ENCODE measurements around the gene ELOVL1.

ELOVL1 gene

DNA sequence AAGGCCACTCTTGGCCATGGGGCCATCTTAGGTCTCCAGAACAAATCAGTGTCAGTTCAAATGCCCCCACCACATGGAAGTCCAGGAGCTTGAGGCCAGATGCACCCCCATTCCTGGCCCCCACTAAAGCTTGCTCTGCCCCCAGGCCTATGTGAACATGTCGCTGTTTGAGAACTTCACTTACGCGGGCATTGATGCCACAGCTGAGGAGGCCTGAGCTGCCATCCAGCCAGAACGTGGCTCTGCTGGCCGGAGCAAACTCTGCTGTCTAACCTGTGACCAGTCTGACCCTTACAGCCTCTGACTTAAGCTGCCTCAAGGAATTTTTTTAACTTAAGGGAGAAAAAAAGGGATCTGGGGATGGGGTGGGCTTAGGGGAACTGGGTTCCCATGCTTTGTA, 45.3 kb downstream of the ELOVL1 start:
- no peak for DNase-seq

- DNase-seq = no peak
Measured at GRCh38 chr1:43321331-43321891, 46.4 kb downstream of the ELOVL1 start.

- DNase-seq = no peak
Measured at GRCh38 chr1:43319766-43320165, 48.0 kb downstream of the ELOVL1 start.

DNA sequence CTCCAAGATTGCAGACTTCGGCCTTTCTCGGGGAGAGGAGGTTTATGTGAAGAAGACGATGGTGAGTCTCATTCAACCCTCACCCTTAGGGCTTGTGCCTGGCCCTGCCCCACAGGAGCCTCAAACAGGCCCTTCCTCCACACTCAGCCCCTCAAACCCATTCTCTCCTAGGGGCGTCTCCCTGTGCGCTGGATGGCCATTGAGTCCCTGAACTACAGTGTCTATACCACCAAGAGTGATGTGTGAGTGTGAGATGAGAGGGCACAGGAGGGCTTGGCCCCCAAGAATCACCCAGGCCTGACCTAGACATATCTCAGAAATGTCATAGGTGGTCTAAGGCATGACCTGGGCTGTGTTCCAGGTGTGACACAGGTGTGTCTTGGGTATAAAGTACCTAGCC, 48.5 kb downstream of the ELOVL1 start:
- no peak for DNase-seq

DNA sequence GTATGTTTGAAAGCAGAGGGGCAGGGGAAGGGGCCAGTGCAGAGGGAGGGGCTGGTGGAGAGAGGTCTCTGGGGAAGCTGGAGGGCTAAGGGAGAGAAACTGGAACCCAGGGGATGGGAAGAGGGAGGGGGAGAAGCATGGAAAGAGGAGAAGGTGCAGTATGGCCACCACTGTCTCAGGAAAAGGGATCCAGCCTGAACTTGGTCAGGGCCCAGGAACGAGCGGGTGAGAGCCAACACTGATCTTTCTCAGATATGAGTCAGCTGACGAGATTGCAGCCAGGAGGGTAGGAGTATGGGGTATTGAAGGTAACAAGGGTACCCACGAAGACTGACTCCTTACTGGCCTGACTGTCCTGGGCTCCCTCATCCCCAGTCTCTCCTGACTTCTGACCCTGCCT, 49.0 kb downstream of the ELOVL1 start:
- DNase-seq = no peak

DNA sequence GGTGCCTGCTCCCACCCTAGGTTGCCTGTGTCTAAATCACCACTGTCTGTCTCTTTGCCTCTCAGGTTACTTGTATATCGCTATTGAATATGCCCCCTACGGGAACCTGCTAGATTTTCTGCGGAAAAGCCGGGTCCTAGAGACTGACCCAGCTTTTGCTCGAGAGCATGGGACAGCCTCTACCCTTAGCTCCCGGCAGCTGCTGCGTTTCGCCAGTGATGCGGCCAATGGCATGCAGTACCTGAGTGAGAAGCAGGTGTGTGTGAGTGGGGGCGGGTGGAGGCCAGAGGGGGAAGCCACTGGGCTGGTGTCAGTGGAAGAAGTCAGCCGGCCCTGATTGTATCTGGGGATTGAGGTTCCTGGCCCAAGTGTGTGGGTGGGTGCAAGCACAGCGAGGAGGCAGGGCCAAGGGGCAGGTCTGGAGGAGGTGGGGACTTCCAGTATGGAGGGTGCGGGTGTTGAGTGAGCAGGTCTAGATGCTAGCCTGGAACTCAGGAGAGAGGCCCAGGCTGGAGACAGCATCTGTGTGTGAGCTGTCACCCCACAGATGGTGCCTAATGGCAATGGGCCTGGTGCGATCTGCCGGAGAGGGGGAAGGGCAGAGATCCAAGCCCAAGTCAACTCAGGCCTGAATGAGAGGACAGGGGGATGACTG, 49.9 kb downstream of the ELOVL1 start:
- peak in 1 of 2 donors; percentile 60 for DNase-seq

DNA sequence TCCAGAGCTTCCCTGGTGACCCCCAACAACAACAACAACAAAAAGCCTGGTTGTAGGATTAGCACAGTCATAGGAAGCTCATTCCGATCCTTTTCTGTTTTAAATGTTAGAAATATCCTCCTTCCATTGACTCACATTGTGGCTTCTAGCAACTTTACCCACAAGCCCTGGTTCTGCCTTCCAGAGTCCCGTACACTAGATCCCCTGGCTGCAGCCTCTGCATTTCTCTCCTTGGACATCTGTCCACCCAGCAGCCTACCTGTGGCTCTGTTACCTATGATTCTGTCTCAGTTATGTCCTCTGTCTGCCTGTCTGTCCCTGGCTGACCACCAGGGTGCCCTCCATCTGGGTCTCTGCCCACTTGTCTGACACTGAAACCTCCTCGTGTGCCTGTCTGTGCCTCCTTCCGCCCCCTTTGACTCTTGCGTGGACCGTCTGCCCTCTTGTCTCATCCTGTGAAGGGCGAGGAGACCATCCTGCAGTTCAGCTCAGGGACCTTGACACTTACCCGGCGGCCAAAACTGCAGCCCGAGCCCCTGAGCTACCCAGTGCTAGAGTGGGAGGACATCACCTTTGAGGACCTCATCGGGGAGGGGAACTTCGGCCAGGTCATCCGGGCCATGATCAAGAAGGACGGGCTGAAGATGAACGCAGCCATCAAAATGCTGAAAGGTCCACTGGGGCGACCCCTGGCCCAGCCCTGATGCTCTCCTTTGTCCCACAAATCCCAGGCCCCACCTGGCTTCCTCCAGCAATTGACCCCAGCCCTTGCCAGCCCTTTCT, 50.9 kb downstream of the ELOVL1 start:
- DNase-seq = no peak

- DNase-seq = peak in 1 of 2 donors; percentile 23
Measured at GRCh38 chr1:43315963-43316737, 51.7 kb downstream of the ELOVL1 start.

GRCh38 chr1:43315481-43315880, 52.3 kb downstream of the ELOVL1 start:
- DNase-seq = no peak

GRCh38 chr1:43314233-43314632, 53.6 kb downstream of the ELOVL1 start:
- no peak for DNase-seq

- no peak for DNase-seq
Measured at GRCh38 chr1:43313771-43314170, 54.0 kb downstream of the ELOVL1 start.
